ENCODE data around the gene VMP1. TPM values are rescaled to one million over a fixed set of nuclear protein-coding genes. Genes with fewer than 3 reads are reported as not detected.

Gene VMP1
- total and polyA plus RNA-seq, 2 of the 13 experiments (the other 11 are each of a cell fraction or from before 2014, with no cell fraction given), result 186 to 271 TPM

DNA sequence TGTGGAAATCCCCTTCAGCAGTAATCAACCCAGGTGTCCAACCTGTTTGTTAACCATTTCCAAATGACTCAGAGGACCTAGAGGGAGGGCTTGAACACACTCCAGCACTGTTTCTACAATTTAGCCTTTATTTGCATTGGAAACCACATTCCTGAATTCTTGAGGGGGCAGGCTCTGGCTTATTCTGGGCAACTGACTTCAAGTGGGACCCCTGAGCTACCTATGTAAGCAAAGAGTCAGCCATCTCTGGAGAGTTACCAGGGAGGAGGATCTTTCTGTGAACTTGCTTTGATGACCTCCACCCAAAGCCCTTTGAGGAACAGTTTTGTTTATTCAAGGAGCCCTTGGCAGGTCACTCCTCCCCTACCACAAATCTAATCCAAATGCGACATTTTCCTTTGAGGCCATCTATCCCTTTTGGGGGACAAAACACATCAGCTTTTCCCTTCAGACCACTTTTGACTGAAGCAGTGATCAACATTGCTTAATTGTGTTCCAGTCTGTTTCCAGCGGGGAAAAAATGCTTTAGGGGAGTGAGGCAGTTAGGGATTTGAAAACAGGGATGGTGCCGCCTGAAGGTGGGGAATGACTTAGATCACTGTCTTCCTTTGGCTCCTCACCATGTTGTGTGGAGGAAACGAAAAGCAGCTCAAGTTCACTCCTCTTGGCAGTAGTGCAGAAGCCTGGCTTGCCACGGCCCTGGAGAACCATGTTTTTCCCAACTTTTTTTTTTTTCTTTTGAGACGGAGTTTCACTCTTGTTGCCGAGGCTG is 139.1 kb downstream of the VMP1 start (continued):
- TF ChIP-seq, protein P1, sequence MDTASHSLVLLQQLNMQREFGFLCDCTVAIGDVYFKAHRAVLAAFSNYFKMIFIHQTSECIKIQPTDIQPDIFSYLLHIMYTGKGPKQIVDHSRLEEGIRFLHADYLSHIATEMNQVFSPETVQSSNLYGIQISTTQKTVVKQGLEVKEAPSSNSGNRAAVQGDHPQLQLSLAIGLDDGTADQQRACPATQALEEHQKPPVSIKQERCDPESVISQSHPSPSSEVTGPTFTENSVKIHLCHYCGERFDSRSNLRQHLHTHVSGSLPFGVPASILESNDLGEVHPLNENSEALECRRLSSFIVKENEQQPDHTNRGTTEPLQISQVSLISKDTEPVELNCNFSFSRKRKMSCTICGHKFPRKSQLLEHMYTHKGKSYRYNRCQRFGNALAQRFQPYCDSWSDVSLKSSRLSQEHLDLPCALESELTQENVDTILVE (CRISPR knock-in tag; IDR thresholded peaks at IDR 0.05), result peak; percentile 43
- TF ChIP-seq BORCS8-MEF2B (CRISPR knock-in tag; IDR thresholded peaks at IDR 0.05), result peak; percentile 63; the same call in 1 of the 2 replicates
- TF ChIP-seq, protein P2, sequence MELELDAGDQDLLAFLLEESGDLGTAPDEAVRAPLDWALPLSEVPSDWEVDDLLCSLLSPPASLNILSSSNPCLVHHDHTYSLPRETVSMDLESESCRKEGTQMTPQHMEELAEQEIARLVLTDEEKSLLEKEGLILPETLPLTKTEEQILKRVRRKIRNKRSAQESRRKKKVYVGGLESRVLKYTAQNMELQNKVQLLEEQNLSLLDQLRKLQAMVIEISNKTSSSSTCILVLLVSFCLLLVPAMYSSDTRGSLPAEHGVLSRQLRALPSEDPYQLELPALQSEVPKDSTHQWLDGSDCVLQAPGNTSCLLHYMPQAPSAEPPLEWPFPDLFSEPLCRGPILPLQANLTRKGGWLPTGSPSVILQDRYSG (CRISPR knock-in tag; IDR thresholded peaks at IDR 0.05), result 0 out of 2 replicates have a peak, but pooled peaks have one; percentile 78
- TF ChIP-seq, protein P3, sequence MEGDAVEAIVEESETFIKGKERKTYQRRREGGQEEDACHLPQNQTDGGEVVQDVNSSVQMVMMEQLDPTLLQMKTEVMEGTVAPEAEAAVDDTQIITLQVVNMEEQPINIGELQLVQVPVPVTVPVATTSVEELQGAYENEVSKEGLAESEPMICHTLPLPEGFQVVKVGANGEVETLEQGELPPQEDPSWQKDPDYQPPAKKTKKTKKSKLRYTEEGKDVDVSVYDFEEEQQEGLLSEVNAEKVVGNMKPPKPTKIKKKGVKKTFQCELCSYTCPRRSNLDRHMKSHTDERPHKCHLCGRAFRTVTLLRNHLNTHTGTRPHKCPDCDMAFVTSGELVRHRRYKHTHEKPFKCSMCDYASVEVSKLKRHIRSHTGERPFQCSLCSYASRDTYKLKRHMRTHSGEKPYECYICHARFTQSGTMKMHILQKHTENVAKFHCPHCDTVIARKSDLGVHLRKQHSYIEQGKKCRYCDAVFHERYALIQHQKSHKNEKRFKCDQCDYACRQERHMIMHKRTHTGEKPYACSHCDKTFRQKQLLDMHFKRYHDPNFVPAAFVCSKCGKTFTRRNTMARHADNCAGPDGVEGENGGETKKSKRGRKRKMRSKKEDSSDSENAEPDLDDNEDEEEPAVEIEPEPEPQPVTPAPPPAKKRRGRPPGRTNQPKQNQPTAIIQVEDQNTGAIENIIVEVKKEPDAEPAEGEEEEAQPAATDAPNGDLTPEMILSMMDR (CRISPR knock-in tag; IDR thresholded peaks at IDR 0.05), result no peak; the same call in 1 of the 2 replicates
- no peak for TF ChIP-seq ZNF672 (CRISPR knock-in tag; IDR thresholded peaks at IDR 0.05)
- peak; percentile 70 for TF ChIP-seq RBFOX2 (IDR thresholded peaks at IDR 0.05; ENCODE audit: low read depth, low read length)
- no peak for TF ChIP-seq ZFP36 (IDR thresholded peaks at IDR 0.05; ENCODE audit: borderline replicate concordance, low read depth, low read length, partially characterized antibody)
- TF ChIP-seq, protein P4, sequence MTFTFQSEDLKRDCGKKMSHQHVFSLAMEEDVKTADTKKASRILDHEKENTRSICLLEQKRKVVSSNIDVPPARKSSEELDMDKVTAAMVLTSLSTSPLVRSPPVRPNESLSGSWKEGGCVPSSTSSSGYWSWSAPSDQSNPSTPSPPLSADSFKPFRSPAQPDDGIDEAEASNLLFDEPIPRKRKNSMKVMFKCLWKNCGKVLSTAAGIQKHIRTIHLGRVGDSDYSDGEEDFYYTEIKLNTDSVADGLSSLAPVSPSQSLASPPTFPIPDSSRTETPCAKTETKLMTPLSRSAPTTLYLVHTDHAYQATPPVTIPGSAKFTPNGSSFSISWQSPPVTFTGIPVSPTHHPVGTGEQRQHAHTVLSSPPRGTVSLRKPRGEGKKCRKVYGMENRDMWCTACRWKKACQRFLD (CRISPR knock-in tag; IDR thresholded peaks at IDR 0.05; ENCODE audit: borderline replicate concordance), result no peak; the same call in 1 of the 2 replicates
- peak; percentile 6; the same call in 1 of the 2 replicates for TF ChIP-seq MEIS1 (CRISPR knock-in tag; IDR thresholded peaks at IDR 0.05; ENCODE audit: borderline replicate concordance)
- TF ChIP-seq ZNF737 (CRISPR knock-in tag; IDR thresholded peaks at IDR 0.05; ENCODE audit: borderline replicate concordance), result no peak
- TF ChIP-seq ZNF549 (CRISPR knock-in tag; IDR thresholded peaks at IDR 0.05), result no peak
- no peak for TF ChIP-seq NCOA5 (CRISPR knock-in tag; IDR thresholded peaks at IDR 0.05)
- TF ChIP-seq, protein P5, sequence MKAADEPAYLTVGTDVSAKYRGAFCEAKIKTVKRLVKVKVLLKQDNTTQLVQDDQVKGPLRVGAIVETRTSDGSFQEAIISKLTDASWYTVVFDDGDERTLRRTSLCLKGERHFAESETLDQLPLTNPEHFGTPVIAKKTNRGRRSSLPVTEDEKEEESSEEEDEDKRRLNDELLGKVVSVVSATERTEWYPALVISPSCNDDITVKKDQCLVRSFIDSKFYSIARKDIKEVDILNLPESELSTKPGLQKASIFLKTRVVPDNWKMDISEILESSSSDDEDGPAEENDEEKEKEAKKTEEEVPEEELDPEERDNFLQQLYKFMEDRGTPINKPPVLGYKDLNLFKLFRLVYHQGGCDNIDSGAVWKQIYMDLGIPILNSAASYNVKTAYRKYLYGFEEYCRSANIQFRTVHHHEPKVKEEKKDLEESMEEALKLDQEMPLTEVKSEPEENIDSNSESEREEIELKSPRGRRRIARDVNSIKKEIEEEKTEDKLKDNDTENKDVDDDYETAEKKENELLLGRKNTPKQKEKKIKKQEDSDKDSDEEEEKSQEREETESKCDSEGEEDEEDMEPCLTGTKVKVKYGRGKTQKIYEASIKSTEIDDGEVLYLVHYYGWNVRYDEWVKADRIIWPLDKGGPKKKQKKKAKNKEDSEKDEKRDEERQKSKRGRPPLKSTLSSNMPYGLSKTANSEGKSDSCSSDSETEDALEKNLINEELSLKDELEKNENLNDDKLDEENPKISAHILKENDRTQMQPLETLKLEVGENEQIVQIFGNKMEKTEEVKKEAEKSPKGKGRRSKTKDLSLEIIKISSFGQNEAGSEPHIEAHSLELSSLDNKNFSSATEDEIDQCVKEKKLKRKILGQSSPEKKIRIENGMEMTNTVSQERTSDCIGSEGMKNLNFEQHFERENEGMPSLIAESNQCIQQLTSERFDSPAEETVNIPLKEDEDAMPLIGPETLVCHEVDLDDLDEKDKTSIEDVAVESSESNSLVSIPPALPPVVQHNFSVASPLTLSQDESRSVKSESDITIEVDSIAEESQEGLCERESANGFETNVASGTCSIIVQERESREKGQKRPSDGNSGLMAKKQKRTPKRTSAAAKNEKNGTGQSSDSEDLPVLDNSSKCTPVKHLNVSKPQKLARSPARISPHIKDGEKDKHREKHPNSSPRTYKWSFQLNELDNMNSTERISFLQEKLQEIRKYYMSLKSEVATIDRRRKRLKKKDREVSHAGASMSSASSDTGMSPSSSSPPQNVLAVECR (CRISPR knock-in tag; IDR thresholded peaks at IDR 0.05; ENCODE audit: borderline replicate concordance), result no peak; the same call in 1 of the 2 replicates
- TF ChIP-seq, protein P6, sequence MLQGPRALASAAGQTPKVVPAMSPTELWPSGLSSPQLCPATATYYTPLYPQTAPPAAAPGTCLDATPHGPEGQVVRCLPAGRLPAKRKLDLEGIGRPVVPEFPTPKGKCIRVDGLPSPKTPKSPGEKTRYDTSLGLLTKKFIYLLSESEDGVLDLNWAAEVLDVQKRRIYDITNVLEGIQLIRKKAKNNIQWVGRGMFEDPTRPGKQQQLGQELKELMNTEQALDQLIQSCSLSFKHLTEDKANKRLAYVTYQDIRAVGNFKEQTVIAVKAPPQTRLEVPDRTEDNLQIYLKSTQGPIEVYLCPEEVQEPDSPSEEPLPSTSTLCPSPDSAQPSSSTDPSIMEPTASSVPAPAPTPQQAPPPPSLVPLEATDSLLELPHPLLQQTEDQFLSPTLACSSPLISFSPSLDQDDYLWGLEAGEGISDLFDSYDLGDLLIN (CRISPR knock-in tag; IDR thresholded peaks at IDR 0.05; ENCODE audit: borderline replicate concordance), result peak; percentile 80; the same call in 1 of the 2 replicates
- no peak for TF ChIP-seq ARNT2 (CRISPR knock-in tag; IDR thresholded peaks at IDR 0.05; ENCODE audit: low read depth)
- TF ChIP-seq, protein P7, sequence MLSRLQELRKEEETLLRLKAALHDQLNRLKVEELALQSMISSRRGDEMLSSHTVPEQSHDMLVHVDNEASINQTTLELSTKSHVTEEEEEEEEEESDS (CRISPR knock-in tag; IDR thresholded peaks at IDR 0.05; ENCODE audit: borderline replicate concordance), result peak; percentile 85; the same call in 1 of the 2 replicates
- no peak for TF ChIP-seq CHD2 (IDR thresholded peaks at IDR 0.05; ENCODE audit: low read depth, low read length)
